Measurements from ENCODE around the gene SOWAHA. TPM values are rescaled to one million over a fixed set of nuclear protein-coding genes. Genes with fewer than 3 reads are reported as not detected.
A peak's percentile ranks its signal among the peaks of the same experiment; 100 is the strongest.

SOWAHA gene
- total RNA-seq, 1 experiment from 2014 or later = 0.32 TPM

DNA sequence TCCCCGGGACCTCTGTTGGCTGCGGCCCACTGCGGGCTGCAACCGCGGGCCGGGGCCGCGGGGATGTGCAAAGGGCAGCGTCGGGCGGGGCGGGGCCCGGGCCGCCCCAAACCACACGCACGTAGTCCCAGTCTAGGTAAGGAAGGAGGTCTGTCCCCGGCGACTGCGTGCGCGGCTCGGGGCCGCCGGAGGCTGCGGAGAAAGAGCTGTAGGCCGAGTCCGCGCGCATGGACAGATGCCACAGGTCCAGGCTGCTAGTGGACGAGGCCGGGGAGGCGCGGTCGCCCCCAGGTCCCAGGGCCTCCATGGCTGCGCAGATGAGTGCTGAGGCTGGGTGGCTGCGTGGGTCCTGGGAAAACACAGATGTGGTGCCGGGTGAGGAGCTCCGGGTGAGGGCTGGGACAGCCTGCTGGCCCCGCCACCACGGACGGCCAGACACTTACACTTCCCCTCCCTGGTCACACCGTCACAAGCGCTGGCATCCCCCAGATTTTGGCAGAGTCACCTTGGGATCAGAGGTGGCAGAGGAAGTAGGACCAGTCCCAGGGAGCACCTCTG lies 12.8 kb downstream of the SOWAHA start:
- no peak for DNase-seq (ENCODE audit: low read depth)

DNA sequence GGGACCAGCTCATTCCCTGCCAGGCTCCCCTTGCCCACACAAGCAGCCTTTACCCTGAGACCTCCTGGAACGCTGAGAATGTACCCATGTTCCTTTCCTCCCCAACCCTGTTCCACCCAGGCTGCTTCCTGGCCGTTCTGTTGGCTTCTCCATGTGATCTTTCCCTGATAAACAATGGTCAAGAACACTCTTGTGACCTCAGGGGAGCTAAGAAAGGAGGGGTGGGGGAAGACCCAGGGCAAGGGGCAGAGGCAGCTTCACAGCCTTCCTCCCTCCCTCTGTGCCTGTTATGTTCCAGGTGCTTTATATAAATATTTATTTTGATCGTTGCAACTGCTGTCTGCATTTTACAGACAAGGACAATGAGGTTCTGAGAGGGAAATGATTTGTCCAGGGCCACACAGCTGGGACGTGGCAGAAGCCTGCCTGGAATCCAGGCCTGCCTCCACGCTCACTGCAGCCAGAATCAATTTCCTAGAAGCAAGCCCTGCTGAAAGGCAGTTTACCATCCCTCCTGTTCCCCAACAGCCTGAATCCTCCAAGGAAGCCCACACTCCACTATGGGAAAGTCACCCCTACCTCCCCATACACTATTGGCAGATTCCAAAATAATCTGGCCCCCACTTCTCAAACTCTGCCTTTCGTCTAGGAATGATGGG lies 13.5 kb downstream of the SOWAHA start:
- no peak for DNase-seq (ENCODE audit: low read depth)

DNA sequence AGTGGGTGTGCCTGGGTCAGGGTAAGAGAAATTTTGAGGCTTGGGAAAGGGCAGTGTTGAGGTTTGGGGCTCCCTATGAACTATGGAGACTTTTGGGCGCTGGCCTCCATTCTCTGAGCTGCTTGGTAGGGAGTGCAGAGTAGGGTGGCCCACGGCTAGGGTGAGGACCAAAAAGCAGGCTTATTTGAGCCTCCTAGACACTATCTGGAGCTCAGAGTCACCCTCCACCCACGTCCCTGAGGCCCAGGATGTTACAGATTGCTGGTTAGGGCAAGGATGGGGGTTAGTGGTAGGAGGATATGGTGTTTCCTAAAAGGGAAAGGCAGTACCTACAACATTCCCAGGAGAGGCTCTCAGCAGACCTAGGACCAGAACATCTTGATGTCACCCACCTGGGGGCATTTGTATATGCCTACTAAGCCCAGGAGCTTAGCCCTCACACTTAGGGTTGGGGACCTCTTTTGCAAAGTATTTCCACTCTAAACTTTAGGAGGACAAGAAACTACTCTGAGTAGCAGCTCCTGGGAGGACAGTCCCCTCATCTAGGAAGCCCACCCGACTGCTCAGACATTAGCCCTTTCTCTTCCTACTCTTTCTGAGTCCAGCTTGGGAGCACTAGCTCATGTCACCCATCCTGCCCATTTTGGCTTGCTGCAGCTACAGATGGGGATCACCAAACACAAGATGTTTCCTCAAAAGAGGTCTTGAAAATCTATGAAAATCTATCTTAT lies 15.0 kb downstream of the SOWAHA start:
- no peak for DNase-seq (ENCODE audit: low read depth)

DNA sequence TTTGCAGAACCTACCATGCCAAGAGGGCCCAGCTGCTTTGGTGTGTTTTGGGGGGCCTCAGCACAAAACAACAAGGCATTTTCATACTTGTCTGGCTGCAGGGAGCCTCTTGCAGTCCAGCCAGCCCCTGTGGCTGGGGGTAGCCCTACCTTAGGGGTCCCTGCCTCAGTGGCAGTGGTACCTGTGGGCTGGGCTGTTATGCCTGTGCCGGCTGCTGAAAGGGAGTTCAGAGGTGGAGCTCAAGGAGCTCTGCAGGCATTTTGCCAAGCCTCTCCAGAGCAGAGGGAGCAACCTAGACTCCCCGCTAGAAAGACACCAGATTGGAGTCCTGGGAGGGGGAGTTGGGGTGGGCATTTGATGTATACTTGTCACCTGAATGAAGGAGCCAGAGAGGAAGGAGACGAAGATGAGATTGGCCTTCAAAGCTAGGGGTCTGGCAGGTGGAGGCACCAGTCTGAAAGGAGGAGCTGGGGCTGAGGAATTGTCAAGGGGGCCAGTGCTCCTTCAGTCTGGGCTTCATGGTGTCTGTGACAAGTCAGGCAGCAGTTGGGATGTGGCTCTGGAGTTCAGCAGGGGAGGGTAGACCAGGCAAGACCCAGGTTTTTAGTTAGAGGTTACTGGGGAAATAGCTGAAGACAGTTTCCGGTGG lies 15.9 kb downstream of the SOWAHA start:
- DNase-seq (ENCODE audit: low read depth) = no peak

DNA sequence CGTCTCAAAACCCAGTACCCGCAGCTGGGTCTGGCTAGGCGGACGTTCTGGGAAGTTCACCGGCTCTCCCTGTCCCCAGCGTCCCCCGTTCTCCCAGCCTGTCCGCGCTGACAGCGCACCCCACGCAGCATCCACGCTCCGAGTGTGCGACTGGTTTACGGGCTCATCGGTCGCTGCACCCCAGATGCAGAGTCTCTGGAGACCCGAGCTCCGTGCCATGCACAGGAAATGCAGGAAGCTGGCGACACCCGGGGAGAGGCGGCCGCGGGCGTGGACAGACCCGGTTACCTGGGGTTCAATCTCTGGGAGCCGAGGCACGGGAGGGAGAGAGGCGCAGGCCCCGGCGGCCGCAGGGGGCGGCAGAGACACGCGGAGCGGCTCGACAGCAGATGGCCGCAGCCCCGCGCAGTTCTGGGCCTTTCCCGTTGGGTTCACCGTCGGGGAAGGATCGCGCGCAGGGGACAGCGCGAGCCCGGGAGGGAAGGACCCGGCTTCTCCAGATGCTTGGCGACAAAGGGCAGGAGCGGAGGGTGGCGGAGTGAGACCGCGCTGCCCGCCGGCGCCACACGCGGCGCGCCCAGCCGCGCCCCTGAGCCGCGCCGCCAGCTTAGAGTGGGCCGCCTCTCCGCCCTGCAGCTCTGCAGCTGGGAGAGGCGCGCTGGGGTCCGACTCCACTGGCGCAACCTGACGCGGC lies 16.8 kb downstream of the SOWAHA start:
- peak; percentile 70 for DNase-seq (ENCODE audit: low read depth)

DNA sequence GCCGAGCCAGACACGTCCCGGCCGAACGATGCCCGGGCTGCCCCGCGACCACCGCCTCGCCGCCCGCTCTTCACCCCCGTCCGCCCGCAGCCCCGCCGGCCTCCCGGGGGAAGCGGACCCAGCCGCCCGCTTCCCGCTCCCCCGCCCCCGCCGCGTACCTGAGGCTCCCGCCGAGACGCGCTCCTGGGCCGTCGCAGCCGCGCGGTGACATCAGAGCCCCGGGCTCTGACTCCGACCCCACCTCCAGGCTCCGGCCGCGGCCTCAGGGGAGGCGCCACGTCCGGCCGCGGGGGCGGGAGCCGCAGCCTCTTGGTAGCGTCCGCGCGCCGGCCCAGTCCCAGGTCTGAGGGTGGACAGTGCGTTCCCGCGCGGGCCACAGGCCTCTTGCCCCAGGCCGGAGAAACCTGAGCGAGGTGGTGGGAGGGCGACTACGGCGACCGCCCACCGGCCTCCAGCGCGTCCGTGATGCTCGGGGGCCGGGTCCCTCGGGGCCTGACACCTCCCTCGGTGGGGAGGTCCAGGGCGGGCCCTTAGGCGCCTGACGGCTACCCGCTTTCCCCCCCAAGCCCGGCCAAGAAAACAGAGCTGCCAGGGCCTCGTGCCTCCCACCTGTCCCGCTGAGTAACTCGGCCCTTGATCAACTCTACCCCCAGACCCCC lies 17.5 kb downstream of the SOWAHA start, which contains the start of gene SHROOM1:
Gene SHROOM1 (minus strand): TSS at position 212 of the 659 bp plus-strand sequence. CDS start 4,507 bp downstream, outside the sequence.
- peak; percentile 78 for DNase-seq (ENCODE audit: low read depth)

DNA sequence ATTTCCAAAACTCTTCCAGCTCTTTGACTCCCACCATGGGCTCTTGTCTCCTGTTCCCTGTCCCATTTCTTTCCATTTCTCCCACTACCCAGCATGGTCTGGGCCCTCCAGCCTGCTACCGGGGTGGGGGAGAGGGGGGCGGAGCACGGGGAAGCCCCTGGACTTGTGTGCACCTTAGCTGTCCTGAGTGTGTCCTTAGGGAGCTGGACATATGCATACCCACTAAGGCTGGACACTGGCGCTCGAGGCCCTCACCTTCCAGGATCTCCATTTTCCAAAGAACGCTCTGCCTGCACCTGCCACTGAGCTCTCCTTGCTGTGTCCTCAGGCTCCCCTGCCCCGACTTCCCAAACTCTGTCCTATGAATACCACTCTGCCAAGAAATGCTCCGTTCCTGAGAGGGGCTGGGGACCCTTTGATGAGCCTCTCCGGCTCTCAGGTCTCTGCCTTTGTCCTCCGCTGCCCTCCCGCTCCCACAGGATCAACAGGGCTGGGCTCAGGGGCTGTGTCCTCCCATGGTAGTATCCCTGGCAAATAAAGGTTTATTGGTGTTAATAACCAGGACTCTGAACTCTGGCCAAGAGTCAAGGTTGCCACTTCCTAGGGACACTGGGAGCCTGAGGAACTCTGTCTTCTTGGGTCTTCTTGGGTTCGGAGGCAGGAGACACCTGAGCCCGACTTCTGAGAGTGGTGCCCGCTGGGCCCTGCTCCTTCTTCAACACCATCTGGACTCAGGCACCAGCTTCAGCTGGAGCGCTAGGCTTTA lies 18.2 kb downstream of the SOWAHA start:
- DNase-seq (ENCODE audit: low read depth) = no peak

DNA sequence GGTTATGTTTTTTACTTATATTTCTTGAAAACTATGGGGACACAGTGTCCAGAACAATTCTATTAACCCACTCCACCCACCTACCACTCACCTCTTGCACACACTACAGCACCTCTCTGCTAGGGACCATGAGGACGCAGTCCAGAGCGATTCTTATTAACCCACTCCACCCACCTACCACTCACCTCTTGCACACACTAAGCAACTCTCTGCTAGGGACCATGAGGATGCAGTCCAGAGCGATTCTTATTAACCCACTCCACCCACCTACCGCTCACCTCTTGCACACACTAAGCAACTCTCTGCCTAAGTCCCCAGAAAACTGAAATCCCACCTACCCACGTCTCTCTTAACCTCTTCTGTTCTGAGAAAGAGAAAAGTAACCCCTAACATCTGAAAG lies 19.5 kb downstream of the SOWAHA start:
- DNase-seq (ENCODE audit: low read depth) = no peak

DNA sequence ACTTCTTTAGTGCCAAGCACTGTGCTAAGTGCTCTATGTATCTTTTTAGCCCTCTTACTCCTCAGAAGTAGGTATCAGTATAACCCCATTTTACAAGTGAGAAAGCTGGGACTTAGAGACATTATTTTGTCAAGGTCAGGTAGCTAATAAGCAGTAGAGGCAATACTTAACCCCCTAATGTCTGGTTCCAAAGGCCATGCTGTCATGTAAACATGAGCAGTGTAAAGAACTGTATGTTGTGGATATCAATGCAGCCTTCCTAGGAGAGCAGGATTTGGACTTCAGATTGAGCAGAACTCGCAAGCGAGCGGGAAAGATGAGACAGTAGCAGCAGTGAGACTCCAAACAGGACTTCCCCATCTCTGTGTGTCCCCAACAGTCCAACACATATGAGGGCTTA lies 21.0 kb downstream of the SOWAHA start:
- DNase-seq (ENCODE audit: low read depth) = no peak

DNA sequence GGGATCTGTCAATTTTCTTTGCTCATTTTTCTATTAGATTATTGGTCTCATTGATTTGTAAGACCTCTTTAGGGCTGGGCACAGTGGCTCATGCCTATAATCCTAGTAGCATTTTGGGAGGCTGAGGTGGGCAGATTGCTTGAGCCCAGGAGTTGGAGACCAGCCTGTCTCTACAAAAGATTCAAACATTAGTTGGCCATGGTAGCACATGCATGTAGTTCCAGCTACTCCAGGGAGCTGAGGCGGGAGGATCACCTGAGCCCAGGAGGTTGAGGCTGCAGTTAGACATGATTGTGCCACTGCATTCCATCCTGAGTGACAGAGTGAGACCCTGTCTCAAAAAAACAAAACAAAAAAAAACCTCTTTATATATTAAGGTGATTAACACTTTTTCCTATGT lies 23.8 kb downstream of the SOWAHA start:
- no peak for DNase-seq (ENCODE audit: low read depth)

DNA sequence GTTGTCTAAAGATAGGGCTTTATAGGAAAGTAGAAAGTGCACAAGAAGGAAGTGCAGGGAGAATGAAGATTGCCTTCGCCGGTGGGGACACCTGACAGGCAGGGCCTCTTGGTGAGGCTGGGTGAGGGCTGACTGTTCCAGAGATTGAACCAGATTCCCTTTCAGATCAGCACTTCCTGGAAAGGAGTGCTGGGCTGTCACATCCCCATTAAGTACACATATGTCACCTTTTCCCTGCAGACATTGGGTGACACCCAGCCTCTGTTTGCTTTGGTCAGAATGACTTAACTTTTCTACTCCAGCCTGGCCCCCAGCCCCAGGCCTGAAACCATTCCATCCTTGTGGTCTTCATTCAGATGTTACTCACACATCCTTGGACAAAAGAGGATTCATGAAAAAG lies 24.8 kb downstream of the SOWAHA start:
- DNase-seq (ENCODE audit: low read depth) = no peak

DNA sequence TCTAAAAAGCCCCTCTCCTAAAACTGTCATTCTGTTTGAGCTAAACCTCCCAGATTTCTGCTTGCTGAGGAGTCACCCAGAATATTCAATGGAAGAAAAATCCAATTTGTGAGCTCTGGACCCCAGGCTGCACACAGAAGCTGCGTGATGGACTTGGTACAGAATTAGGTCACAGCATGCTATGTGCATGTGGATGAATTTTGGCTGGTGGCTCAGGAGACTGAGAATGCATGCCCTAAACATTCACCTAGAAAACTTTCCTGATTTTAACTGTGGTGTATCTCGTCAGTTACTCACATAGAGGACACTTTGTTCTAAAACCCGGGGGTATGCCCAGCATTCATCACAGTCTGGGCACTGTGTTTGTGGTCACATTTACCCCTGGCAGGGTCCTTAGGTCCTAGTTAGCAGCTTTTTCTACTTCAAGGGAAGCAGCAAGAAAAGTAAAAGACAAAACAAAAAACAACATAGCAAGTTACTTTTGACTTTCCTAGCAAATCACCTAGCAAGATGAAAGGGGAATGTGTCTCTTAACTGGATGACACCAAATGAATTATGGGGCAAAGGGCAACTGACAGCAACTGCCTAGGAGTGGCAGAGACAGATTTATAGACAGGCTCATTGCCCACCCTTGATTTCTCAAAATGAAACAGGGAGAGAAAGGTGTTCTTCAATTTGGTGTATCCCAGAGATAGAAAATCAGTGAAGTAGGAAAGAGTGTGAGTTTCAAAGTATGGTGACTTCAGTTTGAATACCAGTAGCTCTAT lies 25.6 kb downstream of the SOWAHA start:
- no peak for DNase-seq (ENCODE audit: low read depth)

DNA sequence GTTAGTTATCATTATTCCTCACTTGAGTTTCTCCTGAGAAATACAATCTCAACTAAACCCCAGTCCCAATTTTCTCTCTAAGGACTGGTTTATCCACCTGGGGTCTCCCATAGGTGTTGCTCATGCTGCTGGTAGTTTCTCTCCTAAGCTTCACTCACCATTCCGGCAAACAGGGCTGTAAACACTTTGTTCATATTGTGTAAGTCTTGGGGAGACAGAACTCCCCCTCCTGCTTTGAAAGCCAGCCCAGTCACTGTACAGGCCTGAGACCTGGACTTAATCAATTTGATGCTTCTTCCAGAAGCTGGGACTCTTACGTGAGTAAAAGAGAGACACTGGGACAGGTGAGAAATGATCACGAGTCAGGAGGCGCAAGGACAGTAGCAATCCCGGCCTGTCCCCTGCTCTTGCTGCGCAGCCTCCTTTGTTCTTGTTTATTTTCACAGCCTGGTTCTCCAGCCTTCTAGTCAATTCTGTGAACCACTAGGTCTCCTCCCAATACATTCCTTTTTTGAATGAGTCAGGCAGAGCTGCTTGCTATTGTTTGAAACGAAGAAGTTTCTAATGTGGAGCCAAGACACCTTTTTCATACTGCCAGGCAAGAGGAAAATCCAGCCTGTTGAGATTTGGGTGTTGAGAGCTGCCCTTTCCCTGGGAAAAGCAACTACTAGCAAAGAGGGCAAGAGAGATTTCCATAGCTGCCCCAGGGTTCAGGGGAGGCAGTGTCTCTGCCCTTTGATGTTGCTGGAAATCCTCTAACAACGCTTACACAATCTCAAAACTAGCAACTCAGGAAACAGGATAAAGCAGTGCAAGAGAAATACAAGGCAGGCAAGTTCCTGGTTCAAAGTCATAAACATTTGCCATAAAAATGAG lies 26.6 kb downstream of the SOWAHA start:
- DNase-seq (ENCODE audit: low read depth) = peak; percentile 79

DNA sequence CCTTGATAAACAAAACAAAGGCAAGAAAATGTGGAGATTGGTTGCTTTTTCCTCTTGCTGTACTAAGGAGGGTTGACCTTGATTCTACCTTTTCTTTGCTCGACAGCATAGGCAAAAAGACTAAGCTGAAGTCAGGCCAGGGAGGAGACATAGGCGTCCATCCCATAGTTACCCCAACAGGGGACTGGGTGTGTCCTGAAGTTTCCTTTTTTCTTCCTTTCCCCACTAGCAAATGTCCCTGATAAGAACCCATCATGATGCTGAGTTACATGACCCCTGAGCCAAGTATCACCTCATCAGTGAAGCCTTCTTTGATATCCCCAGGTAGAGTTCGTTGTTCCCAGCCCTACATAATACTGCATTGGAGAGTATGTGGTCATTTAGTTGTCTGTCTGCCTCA lies 27.2 kb downstream of the SOWAHA start:
- DNase-seq (ENCODE audit: low read depth) = no peak

DNA sequence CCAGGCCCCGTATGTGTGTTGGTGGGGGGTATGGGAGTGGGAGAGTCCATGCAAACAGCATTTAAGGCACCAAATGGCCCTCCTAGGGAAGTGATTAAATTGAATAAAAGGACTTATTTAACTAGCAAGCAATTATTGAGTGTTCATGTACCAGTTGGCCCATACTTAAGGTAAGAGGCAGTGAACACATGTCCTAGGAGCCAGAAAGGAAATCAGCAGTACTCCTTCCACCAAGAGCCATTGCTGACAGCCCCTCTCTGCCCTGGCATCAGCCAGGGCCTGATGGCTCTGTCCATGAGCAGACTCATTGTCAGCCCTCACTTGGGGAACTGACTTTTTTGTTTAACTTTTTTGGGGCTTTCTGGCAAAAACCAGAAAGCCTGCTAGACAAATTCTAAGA lies 27.8 kb downstream of the SOWAHA start:
- no peak for DNase-seq (ENCODE audit: low read depth)

DNA sequence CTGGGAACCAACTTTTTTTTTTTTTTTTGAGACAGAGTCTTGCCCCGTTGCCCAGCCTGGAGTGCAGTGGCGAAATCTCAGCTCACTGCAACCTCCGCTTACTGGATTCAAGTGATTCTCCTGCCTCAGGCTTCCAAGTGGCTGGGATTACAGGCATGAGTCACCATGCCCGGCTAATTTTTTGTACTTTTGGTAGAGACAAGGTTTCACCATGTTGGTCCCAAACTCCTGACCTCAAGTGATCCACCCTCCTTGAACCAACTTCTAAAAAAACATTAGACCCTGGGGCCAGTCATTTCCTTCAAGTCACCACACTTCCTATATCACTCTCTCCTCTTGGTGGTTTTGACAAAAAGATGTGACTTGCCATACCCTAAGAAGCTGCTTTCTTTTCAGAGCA lies 28.2 kb downstream of the SOWAHA start:
- DNase-seq (ENCODE audit: low read depth) = peak; percentile 89

DNA sequence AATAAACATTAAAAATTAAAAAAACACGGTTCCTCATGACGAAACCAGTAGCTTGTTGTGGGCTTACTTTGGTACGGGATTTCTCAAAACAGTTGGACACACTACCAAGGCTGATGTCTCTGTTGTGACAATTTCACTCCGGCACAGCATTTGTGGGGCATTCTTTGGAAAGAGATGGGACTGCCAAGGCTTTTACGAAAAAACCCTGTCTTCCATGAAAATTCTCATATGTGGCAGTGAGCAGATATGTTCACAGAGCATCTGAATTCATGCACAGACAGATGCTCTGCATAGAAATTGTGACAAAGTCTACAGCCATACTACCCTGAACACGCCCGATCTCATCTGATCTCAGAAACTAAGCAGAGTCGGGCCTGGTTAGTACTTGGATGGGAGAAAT lies 35.2 kb downstream of the SOWAHA start:
- no peak for DNase-seq (ENCODE audit: low read depth)

DNA sequence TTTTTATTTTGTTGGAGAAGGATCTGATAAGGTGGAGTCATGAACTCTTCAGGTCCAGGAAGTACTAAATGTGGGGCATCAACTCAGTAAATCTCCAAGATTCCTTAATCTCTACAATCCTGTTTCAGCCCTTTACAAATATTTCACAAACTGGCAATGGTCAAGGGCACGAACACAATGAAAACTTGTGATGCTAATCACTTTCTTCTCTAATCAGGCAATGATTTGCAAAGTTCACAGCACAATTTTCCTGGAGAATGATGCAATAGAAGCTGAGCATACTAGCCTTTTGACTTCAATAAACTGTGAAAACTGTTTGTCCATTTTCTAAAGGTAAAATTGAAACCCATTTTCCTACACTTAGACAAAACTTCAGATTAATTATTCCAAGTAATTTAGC lies 36.2 kb downstream of the SOWAHA start:
- no peak for DNase-seq (ENCODE audit: low read depth)

DNA sequence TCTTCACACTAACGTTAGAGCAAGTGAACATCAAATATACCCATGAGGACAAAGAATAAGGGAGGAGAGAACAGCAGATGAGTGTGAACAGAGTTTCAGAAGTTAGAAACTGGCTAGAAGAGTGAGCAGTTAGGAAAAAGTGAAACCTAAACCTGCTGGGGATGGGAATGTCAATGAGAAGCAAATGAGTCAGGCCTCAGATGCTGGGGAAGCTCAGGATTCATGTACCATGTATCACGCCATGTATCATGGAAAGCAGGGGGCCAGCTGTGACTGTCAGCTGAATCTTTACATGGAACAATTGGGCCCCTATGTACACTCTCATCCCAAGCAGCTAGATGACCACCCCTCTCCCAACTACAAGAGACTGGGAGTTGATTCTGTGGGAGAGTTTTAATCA lies 37.0 kb downstream of the SOWAHA start:
- DNase-seq (ENCODE audit: low read depth) = peak; percentile 37

Data from M059J (cell line).